ENCODE measurements around the gene PYY. TPM values are rescaled to one million over a fixed set of nuclear protein-coding genes. Genes with fewer than 3 reads are reported as not detected.

Gene PYY
- total RNA-seq, 4 donors from 2014 or later: not detected

DNA sequence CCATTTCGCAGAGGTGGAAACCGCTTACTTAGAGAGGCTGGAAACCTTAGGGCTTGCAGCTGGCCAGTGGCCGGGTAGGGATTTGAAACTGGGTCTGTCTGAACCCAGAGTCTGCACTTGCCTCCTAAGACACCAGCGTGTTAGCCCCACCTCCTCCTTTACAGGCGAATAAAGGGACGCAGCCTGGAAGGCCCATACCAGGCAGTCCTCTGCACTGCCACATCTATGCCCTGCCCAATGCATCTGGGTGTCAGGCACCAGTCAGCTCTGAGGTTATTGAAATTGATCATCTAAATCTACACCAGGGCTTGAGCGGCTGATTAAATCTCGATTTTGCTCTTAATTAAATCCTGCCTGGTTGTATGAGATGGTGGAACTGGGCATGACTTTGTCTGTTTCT lies 30.8 kb upstream of the PYY start:
- DNase-seq (ENCODE audit: extremely low spot score): no peak
- H3K9me3 ChIP-seq: no peaks in the 10 kb centered on the region
- H3K27ac ChIP-seq (replicated peaks in 1 of 4): no peak overlapping the region
- no peaks in the 10 kb centered on the region for H3K36me3 ChIP-seq
- H3K4me3 ChIP-seq: peak overlapping the region; percentile 47 to 56 (median 48)
- H3K27me3 ChIP-seq: peaks cover 3 to 67% (median 21%) of the 10 kb centered on the region in 4 donors
- TF ChIP-seq, protein P1, sequence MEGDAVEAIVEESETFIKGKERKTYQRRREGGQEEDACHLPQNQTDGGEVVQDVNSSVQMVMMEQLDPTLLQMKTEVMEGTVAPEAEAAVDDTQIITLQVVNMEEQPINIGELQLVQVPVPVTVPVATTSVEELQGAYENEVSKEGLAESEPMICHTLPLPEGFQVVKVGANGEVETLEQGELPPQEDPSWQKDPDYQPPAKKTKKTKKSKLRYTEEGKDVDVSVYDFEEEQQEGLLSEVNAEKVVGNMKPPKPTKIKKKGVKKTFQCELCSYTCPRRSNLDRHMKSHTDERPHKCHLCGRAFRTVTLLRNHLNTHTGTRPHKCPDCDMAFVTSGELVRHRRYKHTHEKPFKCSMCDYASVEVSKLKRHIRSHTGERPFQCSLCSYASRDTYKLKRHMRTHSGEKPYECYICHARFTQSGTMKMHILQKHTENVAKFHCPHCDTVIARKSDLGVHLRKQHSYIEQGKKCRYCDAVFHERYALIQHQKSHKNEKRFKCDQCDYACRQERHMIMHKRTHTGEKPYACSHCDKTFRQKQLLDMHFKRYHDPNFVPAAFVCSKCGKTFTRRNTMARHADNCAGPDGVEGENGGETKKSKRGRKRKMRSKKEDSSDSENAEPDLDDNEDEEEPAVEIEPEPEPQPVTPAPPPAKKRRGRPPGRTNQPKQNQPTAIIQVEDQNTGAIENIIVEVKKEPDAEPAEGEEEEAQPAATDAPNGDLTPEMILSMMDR (IDR thresholded peaks at IDR 0.05): no peak
- TF ChIP-seq EP300 (IDR thresholded peaks at IDR 0.05): no peak
- TF ChIP-seq POLR2A (IDR thresholded peaks at IDR 0.05; ENCODE audit: low read depth): no peak
- no peak for TF ChIP-seq POLR2AphosphoS5 (IDR thresholded peaks at IDR 0.05)
- intact Hi-C loops (cut with DNase I): no loop called here
- peaks cover 11 to 15% (median 11%) of the 10 kb centered on the region in 4 donors for H3K4me1 ChIP-seq
- 82% methylated on average over 8 of the region's 8 CpGs for WGBS

DNA sequence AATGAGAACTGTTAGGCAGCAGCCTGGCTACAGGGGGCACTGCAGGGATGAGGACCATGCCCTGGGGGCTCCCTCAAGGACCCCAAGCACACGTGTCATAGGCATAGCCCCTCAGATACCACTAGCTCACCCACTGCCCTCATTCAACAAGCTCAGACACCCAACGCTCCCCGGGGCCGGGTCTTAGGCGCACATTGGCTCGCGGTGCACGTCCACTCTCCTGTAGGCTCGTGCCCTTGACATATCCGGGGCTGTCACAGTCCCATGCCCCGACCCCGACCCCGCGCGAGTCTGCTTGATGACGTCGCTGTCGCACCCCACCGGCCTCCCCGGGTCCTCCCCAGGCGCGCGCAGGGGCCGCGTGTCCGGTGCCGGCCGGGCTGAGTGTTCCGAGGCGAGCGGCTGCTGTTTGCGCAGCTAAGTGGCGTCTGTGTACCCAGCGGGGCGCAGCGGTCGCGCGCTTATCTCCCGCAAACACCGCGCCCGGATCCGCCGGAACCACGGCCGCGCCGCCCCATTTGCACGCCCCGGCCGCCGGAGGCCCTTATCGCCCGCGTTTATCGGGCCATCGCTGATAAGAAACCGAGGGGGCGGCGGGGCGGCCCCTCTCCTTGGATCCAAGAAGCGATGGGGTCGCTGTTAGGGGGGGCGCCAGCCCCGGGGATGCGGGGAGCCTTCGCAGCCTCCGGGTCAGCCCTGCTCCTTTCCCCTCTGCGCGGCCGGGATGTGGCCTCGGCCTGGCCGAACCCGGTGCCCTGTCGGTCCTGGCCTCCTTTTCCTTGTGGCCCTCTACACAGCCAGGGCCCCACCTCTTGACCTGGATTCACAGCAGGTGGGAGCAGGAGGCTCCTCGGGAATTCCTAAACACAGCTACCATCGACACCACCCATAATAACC lies 30.0 kb upstream of the PYY start:
- Histone ChIP-seq H3K4me3 (peak overlapping the region; percentile 47 to 56 (median 48)), H3K36me3 (no peaks in the 10 kb centered on the region), H3K4me1 (peaks cover 11 to 15% (median 11%) of the 10 kb centered on the region in 4 donors), H3K27me3 (peaks cover 3 to 71% (median 21%) of the 10 kb centered on the region in 4 donors), H3K9me3 (no peaks in the 10 kb centered on the region), H3K27ac (replicated peaks in 1 of 4) (no peak overlapping the region)
- intact Hi-C loops (cut with DNase I): no loop called here
- DNase-seq (ENCODE audit: extremely low spot score): peak; percentile 81
- TF ChIP-seq EP300 (IDR thresholded peaks at IDR 0.05) (no peak), POLR2AphosphoS5 (IDR thresholded peaks at IDR 0.05) (no peak), POLR2A (IDR thresholded peaks at IDR 0.05; ENCODE audit: low read depth) (no peak)
- TF ChIP-seq, protein P1 (IDR thresholded peaks at IDR 0.05): no peak
- WGBS: under 1% methylated on average over 34 of the region's 78 CpGs

DNA sequence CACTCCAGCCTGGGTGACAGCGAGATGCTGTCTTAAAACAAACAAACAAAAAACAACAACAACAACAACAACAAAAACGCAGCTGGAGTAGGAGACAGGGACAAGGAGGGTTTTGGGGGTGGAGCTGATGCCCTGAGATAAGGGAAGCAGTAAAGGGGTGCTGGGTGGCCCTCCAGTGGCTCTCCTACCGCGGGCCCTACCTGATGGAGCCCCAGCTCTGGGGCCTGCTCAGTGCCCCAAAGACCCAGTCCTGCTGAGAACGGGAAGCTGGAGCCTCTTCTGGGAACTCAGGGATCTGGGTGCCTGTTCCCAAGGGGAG lies 29.4 kb upstream of the PYY start:
- intact Hi-C loops (cut with DNase I): no loop called here
- Histone ChIP-seq H3K4me1 (peaks cover 11 to 15% (median 11%) of the 10 kb centered on the region in 4 donors), H3K4me3 (peak overlapping the region in 3 of 4 donors; percentile 47 to 56 (median 49)), H3K27ac (replicated peaks in 1 of 4) (no peak overlapping the region), H3K27me3 (peaks cover 3 to 76% (median 21%) of the 10 kb centered on the region in 4 donors), H3K36me3 (no peaks in the 10 kb centered on the region), H3K9me3 (no peaks in the 10 kb centered on the region)
- TF ChIP-seq POLR2AphosphoS5 (IDR thresholded peaks at IDR 0.05) (no peak), EP300 (IDR thresholded peaks at IDR 0.05) (no peak), POLR2A (IDR thresholded peaks at IDR 0.05; ENCODE audit: low read depth) (no peak)
- TF ChIP-seq, protein P1 (IDR thresholded peaks at IDR 0.05): no peak
- DNase-seq (ENCODE audit: extremely low spot score): no peak
- 28% methylated on average over 5 of the region's 5 CpGs for WGBS

DNA sequence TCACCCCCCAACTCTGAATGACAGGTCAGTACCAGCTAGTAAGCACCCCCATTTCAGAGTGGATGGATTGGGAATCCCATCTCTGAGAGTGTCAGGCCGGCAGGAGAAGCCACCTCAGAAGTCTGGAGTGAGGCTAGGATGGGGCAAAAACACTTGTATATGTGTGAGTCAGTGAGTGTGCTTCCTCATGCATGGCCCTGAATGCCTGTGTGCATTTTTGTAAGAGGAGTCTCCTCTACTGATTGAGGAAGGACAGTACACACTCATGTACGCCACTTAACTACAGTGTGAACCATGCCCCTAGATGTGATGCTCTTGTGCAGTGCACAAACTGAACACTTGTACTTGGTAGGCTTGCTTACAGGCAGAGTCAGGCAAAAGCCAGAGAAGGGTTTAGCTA lies 28.4 kb upstream of the PYY start:
- Histone ChIP-seq H3K4me1 (peaks cover 11 to 13% (median 11%) of the 10 kb centered on the region in 4 donors), H3K27ac (replicated peaks in 1 of 4) (no peak overlapping the region), H3K9me3 (no peaks in the 10 kb centered on the region), H3K4me3 (no peak overlapping the region), H3K36me3 (no peaks in the 10 kb centered on the region), H3K27me3 (peaks cover 3 to 76% (median 21%) of the 10 kb centered on the region in 4 donors)
- TF ChIP-seq POLR2AphosphoS5 (IDR thresholded peaks at IDR 0.05): no peak
- TF ChIP-seq POLR2A (IDR thresholded peaks at IDR 0.05; ENCODE audit: low read depth): no peak
- TF ChIP-seq EP300 (IDR thresholded peaks at IDR 0.05): no peak
- TF ChIP-seq, protein P1 (IDR thresholded peaks at IDR 0.05): no peak
- intact Hi-C loops (cut with DNase I): no loop called here
- no peak for DNase-seq (ENCODE audit: extremely low spot score)
- WGBS: 83% methylated on average over 2 of the region's 2 CpGs

Data from esophagus muscularis mucosa (tissue), 4 donors.